HG02759 (cell line): Measurements from ENCODE around the gene SPNS1.
"Not testable (repeated sequence)": the region's sequence is repeated elsewhere in the genome, so short reads cannot be mapped to it uniquely, and the experiment has no call there.

Experiments
- ATAC-seq: cut with Tn5 transposase; IDR thresholded peaks from one replicate; pipeline ENCODE4 v1.9.1; 2021; ENCODE audit warnings: mild to moderate bottlenecking, moderate library complexity; ENCODE audit not compliant: unreplicated experiment

The SPNS1 gene

GRCh38 chr16:28958216-28958615 is 16.4 kb upstream of the SPNS1 start:
- ATAC-seq: no peak

GRCh38 chr16:28958836-28959235 is 15.7 kb upstream of the SPNS1 start:
- no peak for ATAC-seq

- no peak for ATAC-seq
Measured at GRCh38 chr16:28964072-28964471, 10.5 kb upstream of the SPNS1 start.

- no peak for ATAC-seq
Measured at GRCh38 chr16:28964496-28964895, 10.1 kb upstream of the SPNS1 start.

- ATAC-seq: no peak
Measured at GRCh38 chr16:28967156-28967555, 7.4 kb upstream of the SPNS1 start.

- ATAC-seq: not testable (repeated sequence)
Measured at GRCh38 chr16:28969696-28970095, 4.9 kb upstream of the SPNS1 start.

- peak; percentile 14 for ATAC-seq
Measured at GRCh38 chr16:28974007-28974436, 556 bp upstream of the SPNS1 start.

- no peak for ATAC-seq
Measured at GRCh38 chr16:28975158-28975599, 601 bp downstream of the SPNS1 start.

- ATAC-seq: no peak
Measured at GRCh38 chr16:28977703-28978662, 3.4 kb downstream of the SPNS1 start.

GRCh38 chr16:28980330-28980729 is 5.8 kb downstream of the SPNS1 start:
- ATAC-seq: not testable (repeated sequence)

GRCh38 chr16:28980929-28981328 is 6.4 kb downstream of the SPNS1 start:
- no peak for ATAC-seq

- no peak for ATAC-seq
Measured at GRCh38 chr16:28981517-28981916, 6.9 kb downstream of the SPNS1 start.

- no peak for ATAC-seq
Measured at GRCh38 chr16:28982418-28982817, 7.8 kb downstream of the SPNS1 start.

- ATAC-seq: no peak
Measured at GRCh38 chr16:28982949-28983348, 8.4 kb downstream of the SPNS1 start.

GRCh38 chr16:28983644-28984043 is 9.1 kb downstream of the SPNS1 start:
- ATAC-seq: no peak

GRCh38 chr16:28984091-28984490 is 9.5 kb downstream of the SPNS1 start:
- ATAC-seq: no peak

- ATAC-seq: peak; percentile 68
Measured at GRCh38 chr16:28984619-28985135, 10.1 kb downstream of the SPNS1 start, which contains the start of gene LAT. Gene LAT, plus strand, starts transcription at chr16:28985052. Its CDS starts 366 bp downstream, at chr16:28985418.

- no peak for ATAC-seq
Measured at GRCh38 chr16:28985211-28986041, 10.8 kb downstream of the SPNS1 start.

GRCh38 chr16:28986046-28986445 is 11.5 kb downstream of the SPNS1 start:
- ATAC-seq: no peak

GRCh38 chr16:28986492-28986891 is 11.9 kb downstream of the SPNS1 start:
- no peak for ATAC-seq

GRCh38 chr16:28987170-28987853 is 12.7 kb downstream of the SPNS1 start:
- no peak for ATAC-seq
